ENCODE measurements around the gene EPS15. TPM values are rescaled to one million over a fixed set of nuclear protein-coding genes. Genes with fewer than 3 reads are reported as not detected.
"Not testable (repeated sequence)": the region's sequence is repeated elsewhere in the genome, so short reads cannot be mapped to it uniquely, and the experiment has no call there.

EPS15 gene
- total RNA-seq, 2 donors from 2014 or later: 50.0 to 54.7 TPM

DNA sequence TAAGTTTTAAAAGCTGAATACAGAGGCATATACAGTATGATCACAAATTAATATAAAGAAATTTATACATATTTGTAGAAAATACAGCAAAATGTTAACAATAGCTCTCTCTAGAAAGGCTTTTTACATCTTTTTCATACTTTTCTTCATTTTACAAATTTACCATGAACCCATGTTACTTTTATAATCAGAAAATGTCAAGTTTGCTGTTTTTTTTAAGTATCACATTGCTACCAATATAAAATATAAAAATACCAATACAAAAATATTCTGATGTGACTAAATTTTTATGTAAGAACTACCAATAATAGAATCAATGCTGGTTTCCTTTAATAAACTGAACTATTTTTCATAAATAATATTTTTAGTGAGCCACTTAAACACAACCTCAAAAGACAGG is 104.3 kb downstream of the EPS15 start:
- Histone ChIP-seq H3K4me3 (no peak overlapping the region), H3K36me3 (no peaks in the 10 kb centered on the region), H3K27me3 (no peaks in the 10 kb centered on the region), H3K27ac (no peak overlapping the region), H3K4me1 (peaks cover 0 to 37% of the 10 kb centered on the region in 2 donors), H3K9me3 (no peaks in the 10 kb centered on the region)
- TF ChIP-seq, protein P1, sequence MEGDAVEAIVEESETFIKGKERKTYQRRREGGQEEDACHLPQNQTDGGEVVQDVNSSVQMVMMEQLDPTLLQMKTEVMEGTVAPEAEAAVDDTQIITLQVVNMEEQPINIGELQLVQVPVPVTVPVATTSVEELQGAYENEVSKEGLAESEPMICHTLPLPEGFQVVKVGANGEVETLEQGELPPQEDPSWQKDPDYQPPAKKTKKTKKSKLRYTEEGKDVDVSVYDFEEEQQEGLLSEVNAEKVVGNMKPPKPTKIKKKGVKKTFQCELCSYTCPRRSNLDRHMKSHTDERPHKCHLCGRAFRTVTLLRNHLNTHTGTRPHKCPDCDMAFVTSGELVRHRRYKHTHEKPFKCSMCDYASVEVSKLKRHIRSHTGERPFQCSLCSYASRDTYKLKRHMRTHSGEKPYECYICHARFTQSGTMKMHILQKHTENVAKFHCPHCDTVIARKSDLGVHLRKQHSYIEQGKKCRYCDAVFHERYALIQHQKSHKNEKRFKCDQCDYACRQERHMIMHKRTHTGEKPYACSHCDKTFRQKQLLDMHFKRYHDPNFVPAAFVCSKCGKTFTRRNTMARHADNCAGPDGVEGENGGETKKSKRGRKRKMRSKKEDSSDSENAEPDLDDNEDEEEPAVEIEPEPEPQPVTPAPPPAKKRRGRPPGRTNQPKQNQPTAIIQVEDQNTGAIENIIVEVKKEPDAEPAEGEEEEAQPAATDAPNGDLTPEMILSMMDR (IDR thresholded peaks at IDR 0.05): no peak
- no peak for DNase-seq (ENCODE audit: low spot score)

DNA sequence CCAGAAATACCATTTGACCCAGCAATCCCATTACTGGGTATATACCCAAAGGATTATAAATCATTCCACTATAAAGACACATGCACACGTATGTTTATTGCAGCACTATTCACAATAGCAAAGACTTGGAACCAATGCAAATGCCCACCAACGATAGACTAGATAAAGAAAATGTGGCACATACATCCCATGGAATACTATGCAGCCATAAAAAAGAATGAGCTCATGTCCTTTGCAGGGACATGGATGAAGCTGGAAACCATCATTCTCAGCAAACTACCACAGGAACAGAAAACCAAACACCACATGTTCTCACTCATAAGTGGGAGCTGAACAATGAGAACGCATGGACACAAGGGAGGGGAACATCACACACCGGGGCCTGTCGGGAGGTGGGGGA is 107.2 kb downstream of the EPS15 start:
- peaks cover 0 to 20% of the 10 kb centered on the region in 2 donors for H3K4me1 ChIP-seq
- not testable (repeated sequence) for DNase-seq (ENCODE audit: low spot score); H3K27ac ChIP-seq; H3K9me3 ChIP-seq; H3K27me3 ChIP-seq; H3K4me3 ChIP-seq
- H3K36me3 ChIP-seq: peaks cover 25% of the 10 kb centered on the region

- Histone ChIP-seq H3K4me1 (peaks cover 0 to 10% of the 10 kb centered on the region in 2 donors), H3K4me3 (no peak overlapping the region), H3K9me3 (no peaks in the 10 kb centered on the region), H3K27ac (peak overlapping the region in 1 of 2 donors; percentile 59), H3K36me3 (peaks cover 35% of the 10 kb centered on the region), H3K27me3 (no peaks in the 10 kb centered on the region)
- TF ChIP-seq, protein P1 (IDR thresholded peaks at IDR 0.05): no peak
- no peak for DNase-seq (ENCODE audit: low spot score)
These were observed 108.3 kb downstream of the EPS15 start for GRCh38 chr1:51410568-51411460.

DNA sequence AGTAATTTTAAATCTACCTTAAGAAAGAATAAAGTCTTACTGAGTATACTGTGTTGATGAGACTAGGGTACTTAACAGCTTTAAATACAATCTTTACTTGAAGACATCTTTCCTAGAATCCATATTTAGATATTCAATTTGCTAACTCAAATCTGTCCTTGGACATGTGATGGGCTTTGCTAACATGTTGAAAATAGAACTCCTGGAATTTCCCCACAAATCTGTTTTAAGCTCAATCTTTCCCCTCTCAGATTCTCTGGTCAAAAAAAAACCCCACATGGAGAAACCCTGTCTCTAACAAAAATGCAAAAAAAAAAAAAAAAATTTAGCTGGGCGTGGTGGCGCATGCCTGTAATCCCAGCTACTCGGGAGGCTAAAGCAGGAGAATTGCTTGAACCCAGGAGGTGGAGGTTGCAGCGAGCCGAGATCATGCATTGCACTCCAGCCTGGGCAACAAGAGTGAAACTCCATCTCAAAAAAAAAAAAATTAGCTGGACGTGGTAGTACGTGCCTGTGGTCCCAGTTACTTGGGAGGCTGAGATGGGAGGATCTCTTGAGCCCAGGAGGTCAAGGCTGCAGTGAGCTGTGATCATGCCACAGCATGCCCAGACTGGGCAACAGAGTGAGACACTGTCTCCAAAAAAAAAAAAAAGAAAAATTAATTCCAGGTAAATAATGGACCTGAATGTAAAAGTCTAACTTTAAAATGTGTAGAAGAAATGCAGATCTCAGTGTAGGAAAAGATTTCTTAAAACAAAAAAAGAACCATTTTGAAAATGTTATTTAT is 109.1 kb downstream of the EPS15 start:
- H3K4me3 ChIP-seq; DNase-seq (ENCODE audit: low spot score); H3K4me1 ChIP-seq; H3K9me3 ChIP-seq; H3K27me3 ChIP-seq: not testable (repeated sequence)
- Histone ChIP-seq H3K27ac (peak overlapping the region in 1 of 2 donors; percentile 59), H3K36me3 (peaks cover 44% of the 10 kb centered on the region)

DNA sequence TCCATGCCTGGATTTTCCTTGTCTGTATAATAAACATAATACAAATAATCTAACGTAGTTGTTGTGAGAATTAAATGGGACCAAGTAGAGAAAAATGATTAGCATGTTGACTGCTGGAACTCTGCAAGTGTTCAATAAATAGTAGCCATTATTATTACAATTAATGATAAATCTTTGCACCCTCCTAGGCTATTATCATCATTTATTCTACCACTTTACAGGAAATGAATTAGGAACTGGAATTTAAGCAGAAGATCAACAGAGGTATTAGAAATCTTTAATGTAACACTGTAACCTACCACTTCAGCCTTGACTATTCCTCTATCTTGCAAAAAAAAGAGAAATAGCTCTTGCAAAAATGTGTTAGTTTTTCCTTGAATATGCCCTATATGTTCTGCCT is 126.8 kb downstream of the EPS15 start:
- Histone ChIP-seq H3K36me3 (peaks cover 38% of the 10 kb centered on the region), H3K9me3 (no peaks in the 10 kb centered on the region), H3K4me1 (no peaks in the 10 kb centered on the region), H3K27ac (no peak overlapping the region), H3K27me3 (no peaks in the 10 kb centered on the region), H3K4me3 (no peak overlapping the region)
- DNase-seq (ENCODE audit: low spot score): no peak
- TF ChIP-seq, protein P1 (IDR thresholded peaks at IDR 0.05): no peak

GRCh38 chr1:51390641-51391040 is 128.4 kb downstream of the EPS15 start:
- peaks cover 25% of the 10 kb centered on the region for H3K36me3 ChIP-seq
- H3K4me3 ChIP-seq; DNase-seq (ENCODE audit: low spot score); H3K9me3 ChIP-seq; H3K27me3 ChIP-seq; H3K4me1 ChIP-seq; H3K27ac ChIP-seq: not testable (repeated sequence)

DNA sequence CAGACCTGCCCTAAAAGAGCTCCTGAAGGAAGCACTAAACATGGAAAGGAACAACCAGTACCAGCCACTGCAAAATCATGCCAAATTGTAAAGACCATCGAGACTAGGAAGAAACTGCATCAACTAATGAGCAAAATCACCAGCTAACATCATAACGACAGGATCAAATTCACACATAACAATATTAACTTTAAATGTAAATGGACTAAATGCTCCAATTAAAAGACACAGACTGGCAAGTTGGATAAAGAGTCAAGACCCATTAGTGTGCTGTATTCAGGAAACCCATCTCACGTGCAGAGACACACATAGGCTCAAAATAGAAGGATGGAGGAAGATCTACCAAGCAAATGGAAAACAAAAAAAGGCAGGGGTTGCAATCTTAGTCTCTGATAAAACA is 131.8 kb downstream of the EPS15 start:
- peaks cover 27% of the 10 kb centered on the region for H3K36me3 ChIP-seq
- H3K27ac ChIP-seq, H3K9me3 ChIP-seq: not testable (repeated sequence)

DNA sequence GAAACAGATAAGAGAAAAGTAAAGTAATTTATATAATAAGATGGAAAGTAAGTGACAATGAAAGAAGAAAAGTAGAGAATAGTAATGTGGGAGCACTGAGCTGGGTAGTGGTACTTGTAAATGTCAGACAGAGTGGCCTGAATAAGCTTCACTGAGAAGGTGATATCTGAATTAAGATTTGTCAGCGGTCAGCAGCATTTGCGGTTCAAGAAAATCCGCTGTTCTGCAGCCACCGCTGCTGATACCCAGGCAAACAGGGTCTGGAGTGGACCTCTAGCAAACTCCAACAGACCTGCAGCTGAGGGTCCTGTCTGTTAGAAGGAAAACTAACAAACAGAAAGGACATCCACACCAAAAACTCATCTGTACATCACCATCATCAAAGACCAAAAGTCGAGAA is 132.8 kb downstream of the EPS15 start:
- not testable (repeated sequence) for H3K4me1 ChIP-seq; H3K27ac ChIP-seq; DNase-seq (ENCODE audit: low spot score); H3K27me3 ChIP-seq; H3K9me3 ChIP-seq; H3K4me3 ChIP-seq
- peaks cover 18% of the 10 kb centered on the region for H3K36me3 ChIP-seq

More for the DNA sequence above, 131.8 kb downstream of the EPS15 start:
- not testable (repeated sequence) for H3K4me1 ChIP-seq; DNase-seq (ENCODE audit: low spot score); H3K27me3 ChIP-seq; H3K4me3 ChIP-seq

All from right atrium auricular region (tissue), 2 donors.